ENCODE data around the gene MYH15.

Gene MYH15

DNA sequence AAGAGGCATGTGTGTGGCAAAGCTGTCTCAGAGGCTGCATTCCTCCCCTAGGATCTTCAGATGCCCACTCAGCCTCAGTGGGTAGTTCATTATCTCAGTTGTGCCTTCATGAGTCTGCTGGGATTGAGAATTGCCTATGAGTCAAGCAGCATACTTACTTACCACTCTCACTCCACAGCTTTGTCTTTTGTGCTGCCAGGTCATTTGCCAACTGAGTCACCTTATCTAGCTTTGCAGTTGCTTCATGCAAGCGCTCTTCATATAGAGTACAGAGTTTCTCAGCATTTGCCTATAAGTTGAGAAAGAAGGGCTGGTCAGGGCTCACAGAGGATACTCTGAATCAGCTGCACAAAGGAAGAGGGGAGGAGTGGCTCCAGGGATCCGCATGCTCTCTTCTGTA is 89.5 kb downstream of the MYH15 start:
- TF ChIP-seq, protein P1, sequence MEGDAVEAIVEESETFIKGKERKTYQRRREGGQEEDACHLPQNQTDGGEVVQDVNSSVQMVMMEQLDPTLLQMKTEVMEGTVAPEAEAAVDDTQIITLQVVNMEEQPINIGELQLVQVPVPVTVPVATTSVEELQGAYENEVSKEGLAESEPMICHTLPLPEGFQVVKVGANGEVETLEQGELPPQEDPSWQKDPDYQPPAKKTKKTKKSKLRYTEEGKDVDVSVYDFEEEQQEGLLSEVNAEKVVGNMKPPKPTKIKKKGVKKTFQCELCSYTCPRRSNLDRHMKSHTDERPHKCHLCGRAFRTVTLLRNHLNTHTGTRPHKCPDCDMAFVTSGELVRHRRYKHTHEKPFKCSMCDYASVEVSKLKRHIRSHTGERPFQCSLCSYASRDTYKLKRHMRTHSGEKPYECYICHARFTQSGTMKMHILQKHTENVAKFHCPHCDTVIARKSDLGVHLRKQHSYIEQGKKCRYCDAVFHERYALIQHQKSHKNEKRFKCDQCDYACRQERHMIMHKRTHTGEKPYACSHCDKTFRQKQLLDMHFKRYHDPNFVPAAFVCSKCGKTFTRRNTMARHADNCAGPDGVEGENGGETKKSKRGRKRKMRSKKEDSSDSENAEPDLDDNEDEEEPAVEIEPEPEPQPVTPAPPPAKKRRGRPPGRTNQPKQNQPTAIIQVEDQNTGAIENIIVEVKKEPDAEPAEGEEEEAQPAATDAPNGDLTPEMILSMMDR (conservative IDR thresholded peaks at IDR 0.05) = no peak
- H3K27ac ChIP-seq = no peak overlapping the region

- TF ChIP-seq, protein P1 (conservative IDR thresholded peaks at IDR 0.05) = no peak
- H3K27ac ChIP-seq = no peak overlapping the region
Measured at GRCh38 chr3:108416111-108416869, 94.1 kb downstream of the MYH15 start.

- no peak overlapping the region for H3K27ac ChIP-seq
- TF ChIP-seq, protein P1 (conservative IDR thresholded peaks at IDR 0.05) = no peak
Measured at GRCh38 chr3:108415661-108416060, 94.7 kb downstream of the MYH15 start.

- TF ChIP-seq, protein P1 (conservative IDR thresholded peaks at IDR 0.05) = no peak
- H3K27ac ChIP-seq = no peak overlapping the region
Measured at GRCh38 chr3:108414007-108414406, 96.4 kb downstream of the MYH15 start.

DNA sequence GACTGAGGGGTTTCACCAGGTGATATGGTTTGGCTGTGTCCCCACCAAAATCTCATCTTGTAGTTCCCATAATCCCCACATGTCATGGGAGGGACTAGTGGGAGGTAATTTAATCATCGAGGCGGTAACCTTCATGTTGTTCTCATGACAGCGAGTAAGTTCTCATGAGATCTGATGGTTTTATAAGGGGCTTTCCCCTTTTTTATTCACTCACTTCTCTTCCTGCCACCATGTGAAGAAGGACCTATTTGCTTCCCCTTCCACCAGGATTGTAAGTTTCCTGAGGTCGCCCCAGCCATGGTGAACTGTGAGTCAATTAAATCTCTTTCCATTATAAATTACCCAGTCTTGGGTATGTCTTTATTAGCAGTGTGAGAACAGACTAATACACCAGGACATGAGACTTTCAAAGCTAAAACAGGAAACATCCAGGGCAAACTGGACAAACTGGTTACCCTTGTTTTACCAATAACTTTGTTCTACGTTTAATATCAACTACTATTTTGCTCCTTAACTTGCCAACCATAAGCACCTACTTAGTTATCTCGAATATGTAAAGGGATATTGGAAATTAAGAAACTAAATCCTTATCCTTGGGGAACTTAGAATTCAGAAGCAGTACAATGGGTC is 98.2 kb downstream of the MYH15 start:
- H3K27ac ChIP-seq = peak overlapping the region; percentile 73
- TF ChIP-seq, protein P1 (conservative IDR thresholded peaks at IDR 0.05) = no peak

- TF ChIP-seq, protein P1 (conservative IDR thresholded peaks at IDR 0.05) = no peak
Measured at GRCh38 chr3:108410531-108410984, 99.8 kb downstream of the MYH15 start.

GRCh38 chr3:108409800-108410178 is 100.6 kb downstream of the MYH15 start:
- TF ChIP-seq, protein P1 (conservative IDR thresholded peaks at IDR 0.05) = no peak
- H3K27ac ChIP-seq = peak overlapping the region; percentile 73; the same call in 1 of the 2 replicates

More at GRCh38 chr3:108410531-108410984, 99.8 kb downstream of the MYH15 start:
- peak overlapping the region; percentile 73; the same call in 1 of the 2 replicates for H3K27ac ChIP-seq
